Adrenal gland (tissue), 12 donors: ENCODE measurements around the gene PRKCH. TPM values are rescaled to one million over a fixed set of nuclear protein-coding genes. Genes with fewer than 3 reads are reported as not detected.

Experiments used
- DNase-seq, 7 donors: peaks; one replicate each; pipeline ENCODE4 v3.0.0-alpha.2; 2019 to 2020
- H3K27ac ChIP-seq, 5 donors: fragments of 200-600 bp; sonication (generic) in 4 of 5; 1 replicate in 3 of 5; 2 replicates in 2 of 5; pipeline versions ENCODE4 v1.5.1 to v1.8.0; 2016 to 2020; ENCODE audit warnings: mild to moderate bottlenecking in 1 of 5
- H3K27me3 ChIP-seq: fragments of 200-600 bp; 2 replicates; pipeline ENCODE4 v1.8.0; 2021
- H3K36me3 ChIP-seq, 2 donors: fragments of 200-600 bp; replicated peaks in 1 of 2; 1 replicate in 1 of 2; 2 replicates in 1 of 2; pipeline versions ENCODE4 v1.5.1 to v1.8.0; 2018 to 2022
- H3K4me1 ChIP-seq, 2 donors: fragments of 200-600 bp; replicated peaks in 1 of 2; 1 replicate in 1 of 2; 2 replicates in 1 of 2; pipeline versions ENCODE4 v1.5.1 to v1.8.0; 2018 to 2021
- H3K4me3 ChIP-seq, 4 donors: fragments of 200-600 bp; sonication (generic) in 3 of 4; one replicate each; pipeline ENCODE4 v1.5.1; 2016 to 2018
- H3K9me3 ChIP-seq, 3 donors: fragments of 200-600 bp; sonication (generic) in 1 of 3; replicated peaks in 1 of 3; 1 replicate in 2 of 3; 2 replicates in 1 of 3; pipeline versions ENCODE4 v1.5.1 to v1.8.0; 2016 to 2021
- POLR2A ChIP-seq, 2 donors: fragments of 450-650 bp; IDR thresholded peaks; one replicate each; pipeline ENCODE4 v1.6.1; 2017; ENCODE audit warnings: antibody characterized with exemption in 2 of 2, mild to moderate bottlenecking in 2 of 2, moderate library complexity in 1 of 2
- WGBS, 4 donors: extraction: QIAGEN DNeasy Blood & Tissue Kit in 2 of 4; methylation state at CpG; one replicate each; pipeline versions ENCODE4 v1.1.5 to v1.1.7; 2013 to 2017; 5-methylcytosine and 5-hydroxymethylcytosine counted together
- intact Hi-C, 2 donors: fragments of 100-400 bp; cut with DNase I; formaldehyde crosslinking; loops; one replicate each; pipeline versions ENCODE4 v1.14.1 to v1.15.0; 2022 to 2023
- polyA plus RNA-seq, 3 donors: library from polyadenylated mRNA; stranded (reverse); fragments of 200-250 nt in 2 of 3; fragments of 350-450 nt in 1 of 3; fragmentation: Illumina TruSeq in 1 of 3; extraction: RNeasy Lipid Tissue Mini Kit (QIAGEN cat#74804) in 1 of 3; gene quantifications; one replicate each; pipeline ENCODE4 v1.2.3, GENCODE V29; 2013 to 2014
- total RNA-seq, 9 donors: library from RNA; depleted of rRNA in 4 of 9; stranded (reverse); fragments of >200 nt in 4 of 9; fragments of 120-200 nt in 1 of 9; fragmentation: NEBNext Ultra II Directional in 1 of 9; extraction: Animal tissue kit (Norgen Biotek cat#: 25700) in 1 of 9; gene quantifications; one replicate each; pipeline versions ENCODE4 v1.1.0 to v1.2.4, GENCODE V29; 2013 to 2023
- TF ChIP-seq, protein P1 (sequence below), 6 experiments: fragments of 450-650 bp in 4 of 6; fragments of 200-600 bp in 2 of 6; sonication (generic) in 1 of 6; IDR thresholded peaks; 1 replicate in 5 of 6; 2 replicates in 1 of 6; pipeline versions ENCODE4 v1.5.1 to v1.8.0; 2016 to 2021; ENCODE audit warnings: antibody characterized with exemption in 6 of 6, mild to moderate bottlenecking in 2 of 6, moderate library complexity in 1 of 6
- donor health status: healthy with polysubstance abuse.
- donor health status: Bipolar disorder and iron deficiency.
- donor health status: DM: yes; HTN: yes; CAD: no.
- donor health status: DM: no; HTN: no; CAD: no.
- donor health status: DM: no; HTN: no; CAD: no.
- donor health status: DM: yes; HTN: yes; CAD: no.

PRKCH gene
- total and polyA plus RNA-seq, 12 donors = 7.8 to 28.1 (median 17.0) TPM

DNA sequence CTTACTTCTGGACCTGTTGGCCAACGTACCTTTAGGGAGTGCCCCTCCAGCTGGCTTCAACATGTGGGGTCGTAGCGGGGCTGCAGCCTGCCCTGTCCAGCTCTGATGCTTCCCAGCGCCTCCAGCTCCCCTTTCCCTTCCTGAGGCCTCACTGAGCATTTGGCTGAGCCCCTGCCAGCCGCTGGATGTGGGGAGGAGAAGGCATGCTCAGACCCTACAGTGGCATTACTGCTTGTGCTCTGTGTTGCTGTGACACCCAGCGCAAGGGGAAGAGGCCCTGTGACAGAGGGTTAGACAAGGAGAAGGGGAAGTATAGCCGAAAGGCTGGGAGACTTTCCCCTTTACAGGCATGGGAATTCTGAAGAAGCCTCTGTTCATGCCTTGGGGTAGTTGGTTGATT lies 145.9 kb downstream of the PRKCH start:
- H3K4me1 ChIP-seq = peaks cover 11 to 61% of the 10 kb centered on the region in 2 donors
- H3K27me3 ChIP-seq = no peaks in the 10 kb centered on the region
- no peaks in the 10 kb centered on the region for H3K9me3 ChIP-seq
- TF ChIP-seq, protein P1, sequence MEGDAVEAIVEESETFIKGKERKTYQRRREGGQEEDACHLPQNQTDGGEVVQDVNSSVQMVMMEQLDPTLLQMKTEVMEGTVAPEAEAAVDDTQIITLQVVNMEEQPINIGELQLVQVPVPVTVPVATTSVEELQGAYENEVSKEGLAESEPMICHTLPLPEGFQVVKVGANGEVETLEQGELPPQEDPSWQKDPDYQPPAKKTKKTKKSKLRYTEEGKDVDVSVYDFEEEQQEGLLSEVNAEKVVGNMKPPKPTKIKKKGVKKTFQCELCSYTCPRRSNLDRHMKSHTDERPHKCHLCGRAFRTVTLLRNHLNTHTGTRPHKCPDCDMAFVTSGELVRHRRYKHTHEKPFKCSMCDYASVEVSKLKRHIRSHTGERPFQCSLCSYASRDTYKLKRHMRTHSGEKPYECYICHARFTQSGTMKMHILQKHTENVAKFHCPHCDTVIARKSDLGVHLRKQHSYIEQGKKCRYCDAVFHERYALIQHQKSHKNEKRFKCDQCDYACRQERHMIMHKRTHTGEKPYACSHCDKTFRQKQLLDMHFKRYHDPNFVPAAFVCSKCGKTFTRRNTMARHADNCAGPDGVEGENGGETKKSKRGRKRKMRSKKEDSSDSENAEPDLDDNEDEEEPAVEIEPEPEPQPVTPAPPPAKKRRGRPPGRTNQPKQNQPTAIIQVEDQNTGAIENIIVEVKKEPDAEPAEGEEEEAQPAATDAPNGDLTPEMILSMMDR (IDR thresholded peaks at IDR 0.05) = no peak
- TF ChIP-seq POLR2A (IDR thresholded peaks at IDR 0.05) = no peak
- intact Hi-C loops = no loop called here
- peak in 1 of 7 donors; percentile 46 for DNase-seq
- peaks cover 0 to 4% of the 10 kb centered on the region in 2 donors for H3K36me3 ChIP-seq
- WGBS, 4 donors = 80 to 92% (median 87%) methylated on average over 7 of the region's 7 CpGs
- H3K4me3 ChIP-seq = no peak overlapping the region
- H3K27ac ChIP-seq = peak overlapping the region in 2 of 5 donors; percentile 76 to 89

DNA sequence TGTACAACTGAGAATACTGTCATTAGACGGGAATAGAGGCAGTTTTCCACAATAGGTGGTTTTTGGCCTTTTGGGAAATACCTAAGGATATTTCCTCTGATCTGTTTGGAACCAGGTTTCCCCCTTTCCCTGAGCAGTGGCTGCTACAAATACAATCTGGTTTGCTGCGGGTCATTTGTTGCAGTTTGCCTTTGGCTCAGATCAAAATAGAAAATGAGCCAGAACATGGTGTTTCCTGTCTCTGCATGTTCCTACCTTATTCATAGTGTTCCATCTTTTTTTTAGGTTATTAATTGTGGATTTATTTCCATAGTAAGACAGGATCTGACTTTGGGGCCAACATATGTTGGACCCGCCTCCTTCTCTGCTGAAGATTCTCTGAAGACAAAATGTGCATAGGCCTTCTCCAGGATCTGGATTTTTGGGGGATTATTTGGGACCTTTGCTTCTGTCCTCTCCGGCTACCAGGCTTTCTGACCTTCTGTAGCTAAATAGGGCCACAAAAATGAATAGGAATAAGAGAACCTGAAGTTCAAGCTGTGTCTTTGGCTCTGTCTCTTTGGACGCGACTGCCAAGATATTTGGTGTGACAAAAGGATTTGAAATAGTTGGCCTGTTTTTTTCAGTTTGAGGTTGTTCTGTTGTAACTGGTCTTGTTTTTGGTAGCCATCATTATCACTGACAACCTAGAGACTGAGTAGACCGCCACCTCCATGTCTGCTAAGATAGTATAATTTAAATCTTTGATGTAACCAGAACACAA lies 146.9 kb downstream of the PRKCH start:
- H3K4me1 ChIP-seq = peaks cover 14 to 59% of the 10 kb centered on the region in 2 donors

DNA sequence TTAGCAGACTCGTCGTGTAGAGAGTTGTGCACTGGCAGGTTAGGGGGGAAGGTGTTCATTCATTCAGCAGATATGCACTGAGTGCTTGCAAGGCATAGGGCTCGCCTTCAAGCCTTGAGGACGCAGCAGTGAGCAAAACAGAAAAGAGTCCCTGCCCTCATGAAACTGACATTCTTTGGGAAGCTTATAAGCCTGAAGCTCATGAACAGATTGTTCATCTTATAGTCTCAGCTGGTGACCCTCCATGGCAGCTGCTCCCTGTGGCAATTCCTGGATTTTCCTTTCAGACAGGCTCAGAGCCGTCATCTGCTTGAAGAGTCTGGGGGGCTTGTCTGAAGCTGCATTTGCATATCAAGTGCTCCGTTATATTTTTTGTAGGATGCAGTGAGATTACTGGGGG lies 148.4 kb downstream of the PRKCH start:
- intact Hi-C loops = loop anchor here (10.0 kb wide), 2 partner anchors 85 to 225 kb away; partner anchors contain the start of gene HIF1A (in 2 of the 2)
- H3K27ac ChIP-seq = peak overlapping the region in 2 of 5 donors; percentile 59 to 89
- H3K36me3 ChIP-seq = peaks cover 0 to 4% of the 10 kb centered on the region in 2 donors
- no peak overlapping the region for H3K4me3 ChIP-seq
- peak in 1 of 7 donors; percentile 33 for DNase-seq
- no peaks in the 10 kb centered on the region for H3K9me3 ChIP-seq
- H3K27me3 ChIP-seq = no peaks in the 10 kb centered on the region
- peaks cover 14 to 54% of the 10 kb centered on the region in 2 donors for H3K4me1 ChIP-seq
- TF ChIP-seq, protein P1 (IDR thresholded peaks at IDR 0.05) = no peak
- no peak for TF ChIP-seq POLR2A (IDR thresholded peaks at IDR 0.05)
- 88 to 91% (median 89%) methylated on average over 5 to 6 of the region's 6 CpGs for WGBS, 4 donors

More for the DNA sequence above, 146.9 kb downstream of the PRKCH start:
- TF ChIP-seq POLR2A (IDR thresholded peaks at IDR 0.05) = no peak
- TF ChIP-seq, protein P1 (IDR thresholded peaks at IDR 0.05) = no peak
- Histone ChIP-seq H3K27ac (peak overlapping the region in 1 of 5 donors; percentile 6), H3K4me3 (no peak overlapping the region), H3K9me3 (no peaks in the 10 kb centered on the region), H3K27me3 (no peaks in the 10 kb centered on the region), H3K36me3 (peaks cover 0 to 4% of the 10 kb centered on the region in 2 donors)
- intact Hi-C loops = no loop called here
- DNase-seq = peak in 2 of 7 donors; percentile 12 to 49
- 84 to 92% (median 90%) methylated on average over 7 of the region's 7 CpGs for WGBS, 4 donors

DNA sequence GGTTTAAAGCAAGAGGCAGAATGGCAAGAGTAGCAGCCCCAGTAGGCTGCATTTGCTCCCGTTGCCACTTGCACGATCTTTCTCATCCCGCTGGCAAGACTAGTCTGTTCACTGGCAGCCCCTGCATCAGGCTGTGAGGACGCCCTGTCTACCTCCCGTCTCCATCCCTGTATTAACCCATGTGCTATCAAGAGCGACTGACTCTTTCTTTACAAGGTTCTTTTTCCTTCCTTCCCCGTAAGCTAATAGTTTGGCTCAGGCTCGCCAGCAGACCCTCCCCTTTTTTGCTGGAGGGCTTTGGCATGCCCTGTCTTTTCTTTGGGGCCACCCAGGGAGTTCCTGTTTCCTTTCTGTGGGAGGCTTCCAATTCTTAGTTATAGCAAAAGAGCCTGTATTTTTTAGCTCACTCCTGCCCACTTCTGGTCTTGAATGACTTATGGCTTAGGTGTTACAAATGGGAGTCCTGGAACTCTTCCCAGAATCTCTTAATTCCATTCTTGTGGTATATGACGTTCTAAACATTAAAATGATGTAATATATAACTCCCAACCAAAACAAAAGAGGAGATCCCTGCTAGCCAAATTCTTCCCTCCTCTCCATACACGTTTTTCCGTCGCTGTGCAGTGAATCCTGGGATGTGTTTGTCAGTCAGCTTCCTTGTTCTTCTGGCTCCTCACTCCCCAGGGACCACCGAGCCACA lies 149.0 kb downstream of the PRKCH start:
- no peak for TF ChIP-seq POLR2A (IDR thresholded peaks at IDR 0.05)
- TF ChIP-seq, protein P1 (IDR thresholded peaks at IDR 0.05) = no peak
- H3K36me3 ChIP-seq = peaks cover 0 to under 1% of the 10 kb centered on the region in 2 donors
- H3K4me3 ChIP-seq = no peak overlapping the region
- H3K27me3 ChIP-seq = no peaks in the 10 kb centered on the region
- intact Hi-C loops = loop anchor here (10.0 kb wide), 2 partner anchors 84 to 224 kb away; partner anchors contain the start of gene HIF1A (in 2 of the 2)
- H3K27ac ChIP-seq = peak overlapping the region in 4 of 5 donors; percentile 52 to 89 (median 80)
- WGBS, 4 donors = 48 to 67% (median 57%) methylated on average over 13 of the region's 13 CpGs
- H3K4me1 ChIP-seq = peaks cover 14 to 56% of the 10 kb centered on the region in 2 donors
- no peaks in the 10 kb centered on the region for H3K9me3 ChIP-seq
- DNase-seq = peak in 2 of 7 donors; percentile 28 to 55
